Measurements from ENCODE around the gene B3GAT1.

DNA sequence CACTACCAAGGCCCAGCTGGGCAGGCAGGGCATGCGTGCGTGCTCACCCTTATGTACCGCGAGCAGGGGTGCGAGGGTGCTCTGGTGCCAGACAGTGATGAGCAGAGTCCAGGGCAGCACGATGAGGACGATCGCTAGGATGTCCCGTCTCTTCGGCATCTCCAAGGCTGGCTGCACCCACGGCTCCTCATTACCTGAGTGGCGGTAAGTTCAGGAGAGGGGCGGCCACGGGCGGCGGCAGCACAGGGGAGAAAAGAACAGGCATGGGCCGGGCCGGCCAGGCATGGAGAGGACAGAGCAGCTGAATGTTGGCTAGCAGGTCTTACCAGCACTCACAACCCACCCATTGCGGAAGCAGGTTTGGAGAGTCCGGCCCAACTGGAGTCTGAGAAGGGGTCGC lies 24.5 kb downstream of the B3GAT1 start:
- TF ChIP-seq YY1 (IDR thresholded peaks at IDR 0.05; ENCODE audit: insufficient read depth, insufficient read length): no peak
- no peak for TF ChIP-seq ZNF274 (IDR thresholded peaks at IDR 0.05; ENCODE audit: low read depth, low read length)
- no peak for TF ChIP-seq SUZ12 (IDR thresholded peaks at IDR 0.05; ENCODE audit: extremely low read depth, insufficient read depth, insufficient read length)

All from NT2/D1 (cell line).